ENCODE results near the gene ELANE. TPM values are rescaled to one million over a fixed set of nuclear protein-coding genes. Genes with fewer than 3 reads are reported as not detected.
A peak's percentile ranks its signal among the peaks of the same experiment; 100 is the strongest.

Gene ELANE
- total RNA-seq, 4 donors from 2014 or later, result 0.72 to 7.7 (median 1.0) TPM; not detected in 1

- DNase-seq (ENCODE audit: low spot score), result peak; percentile 67
- peak; percentile 95 for ATAC-seq (ENCODE audit: low FRiP score)
- no peak for TF ChIP-seq CTCF (IDR thresholded peaks at IDR 0.05)
Observed at GRCh38 chr19:892894-893689, 41.0 kb downstream of the ELANE start, which contains the start of the genes MED16 and RNU6-9. Gene MED16, minus strand, starts transcription at chr19:893187. Its CDS starts 2,056 bp downstream, at chr19:891131. Gene RNU6-9, plus strand, starts transcription at chr19:893484.

DNA sequence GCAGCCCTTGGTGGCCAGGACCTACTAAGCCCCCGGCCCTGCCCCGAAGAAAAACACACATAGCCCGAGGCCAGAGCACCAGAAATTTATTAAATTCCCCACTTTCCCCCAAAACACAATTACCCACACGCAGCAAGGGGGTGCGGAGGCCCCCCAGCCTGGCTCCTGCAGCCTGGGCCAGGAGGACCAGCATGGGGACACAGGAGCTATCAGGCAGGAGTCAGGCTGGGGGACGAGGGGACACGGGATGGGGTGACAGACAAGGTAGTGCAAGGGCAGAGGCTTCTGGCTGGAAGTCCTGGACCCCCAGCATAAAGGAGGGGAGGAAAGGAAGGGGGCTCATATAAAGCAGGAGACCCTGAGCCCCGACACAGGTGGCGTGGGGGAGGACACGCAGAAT lies 44.3 kb downstream of the ELANE start:
- ATAC-seq (ENCODE audit: low FRiP score) (no peak), DNase-seq (ENCODE audit: low spot score) (no peak)
- TF ChIP-seq CTCF (IDR thresholded peaks at IDR 0.05), result no peak

- no peak for TF ChIP-seq CTCF (IDR thresholded peaks at IDR 0.05)
- ATAC-seq (ENCODE audit: low FRiP score), result no peak
- no peak for DNase-seq (ENCODE audit: low spot score)
Observed at GRCh38 chr19:896999-897398, 44.9 kb downstream of the ELANE start.

DNA sequence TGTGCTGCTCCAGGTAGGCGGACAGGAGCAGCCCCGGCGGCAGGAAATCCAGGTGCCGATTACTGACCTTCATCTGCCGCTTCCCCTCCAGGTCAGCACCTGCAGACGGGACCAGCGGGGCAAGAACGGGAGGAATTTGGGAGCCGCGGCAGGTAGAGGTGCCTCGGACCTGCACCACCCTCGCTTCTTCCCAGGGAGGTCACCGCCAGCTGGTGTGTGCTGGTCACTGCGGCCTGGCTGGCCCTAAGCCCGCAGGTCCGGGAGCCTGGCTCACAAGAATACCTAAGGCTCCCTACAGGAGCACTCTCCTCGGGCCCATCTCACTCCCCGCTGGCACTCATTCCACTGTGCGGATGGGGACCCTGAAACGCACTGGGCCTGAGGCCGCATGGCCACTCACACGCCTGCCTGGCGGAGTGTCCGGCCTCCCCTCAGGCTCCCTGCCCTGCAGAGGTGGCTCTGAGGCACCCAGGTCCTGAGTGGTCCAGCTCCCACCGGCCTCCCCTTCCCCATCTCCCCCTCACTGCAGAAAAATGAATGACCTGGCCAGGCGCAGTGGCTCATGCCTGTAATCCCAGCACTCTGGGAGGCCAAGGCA lies 45.4 kb downstream of the ELANE start:
- DNase-seq (ENCODE audit: low spot score), result no peak
- no peak for ATAC-seq (ENCODE audit: low FRiP score)
- TF ChIP-seq CTCF (IDR thresholded peaks at IDR 0.05), result no peak

GRCh38 chr19:898663-899062 lies 46.6 kb downstream of the ELANE start:
- no peak for TF ChIP-seq CTCF (IDR thresholded peaks at IDR 0.05)

DNA sequence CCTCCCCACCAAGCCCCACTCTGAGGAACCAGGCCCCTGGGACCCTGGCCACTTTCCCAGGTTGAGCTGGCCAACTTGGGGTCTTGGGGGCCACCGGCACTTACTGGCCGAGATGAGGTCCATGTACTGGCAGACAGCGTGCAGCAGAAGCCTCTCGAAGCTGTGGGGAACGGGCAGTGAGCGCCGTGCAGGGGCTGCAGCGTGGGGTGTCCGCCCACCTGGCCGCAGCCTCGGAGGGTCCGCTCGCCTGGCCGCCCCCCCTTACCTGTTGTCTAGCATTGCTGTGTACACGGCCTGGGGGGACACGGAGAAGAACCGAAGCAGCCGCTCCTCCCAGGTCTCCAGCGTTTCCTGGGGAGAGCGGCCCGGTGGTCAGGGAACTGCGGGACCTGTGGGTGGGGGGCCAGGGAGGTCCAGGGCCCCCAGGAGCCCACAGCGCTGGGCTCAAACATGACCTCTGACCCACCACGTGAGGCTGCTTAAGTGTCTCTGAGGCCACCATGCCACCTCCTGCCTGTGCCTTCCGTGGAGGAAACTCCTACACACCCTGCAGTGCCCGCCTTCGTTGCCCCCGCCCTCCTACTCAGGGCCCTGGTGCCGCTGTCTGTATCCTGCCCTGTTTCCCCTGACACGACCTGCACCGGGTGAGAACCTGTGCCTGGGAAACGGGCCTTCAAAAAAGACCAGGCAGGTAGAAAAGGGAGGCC lies 47.4 kb downstream of the ELANE start:
- no peak for ATAC-seq (ENCODE audit: low FRiP score)
- no peak for DNase-seq (ENCODE audit: low spot score)
- no peak for TF ChIP-seq CTCF (IDR thresholded peaks at IDR 0.05)

More at GRCh38 chr19:898663-899062, 46.6 kb downstream of the ELANE start:
- no peak for DNase-seq (ENCODE audit: low spot score)
- ATAC-seq (ENCODE audit: low FRiP score), result no peak
